ENCODE measurements around the gene EFNA5.
"Not testable (repeated sequence)": the region's sequence is repeated elsewhere in the genome, so short reads cannot be mapped to it uniquely, and the experiment has no call there.

EFNA5 gene

DNA sequence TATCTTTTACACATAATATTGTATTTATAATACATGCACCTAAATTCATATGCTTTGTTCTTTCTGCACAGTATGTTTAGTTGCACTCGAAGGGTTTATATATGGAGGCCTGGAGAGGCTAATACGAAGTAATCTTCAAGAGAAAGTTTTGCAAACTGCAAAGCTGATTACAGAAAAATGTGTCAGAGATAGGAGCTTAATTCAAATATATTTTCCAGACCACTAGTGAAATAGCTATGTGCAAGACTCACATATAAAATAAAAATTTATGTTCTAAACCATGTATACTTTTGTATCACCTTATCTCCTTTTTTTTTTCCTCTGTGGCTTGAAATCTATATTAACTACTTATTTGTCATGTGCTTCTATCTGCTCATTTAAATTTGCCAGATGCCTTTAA, 313.8 kb downstream of the EFNA5 start:
- Histone ChIP-seq H3K4me2 (ENCODE audit: insufficient read depth, low read length) (no peak overlapping the region), H3K27ac (ENCODE audit: low read length) (no peak overlapping the region), H3K4me1 (ENCODE audit: insufficient read depth, low read length) (peaks cover 18% of the 10 kb centered on the region), H2AFZ (ENCODE audit: low read depth, low read length) (no peak overlapping the region), H3K36me3 (ENCODE audit: insufficient read depth, low read length) (no peaks in the 10 kb centered on the region), H3K9ac (ENCODE audit: low read depth, low read length) (no peak overlapping the region), H3K4me3 (ENCODE audit: low read depth in 1 of 2, low read length in 2 of 2) (no peak overlapping the region), H3K9me3 (ENCODE audit: insufficient read depth, low read length, severe bottlenecking) (no peaks in the 10 kb centered on the region), H4K20me1 (ENCODE audit: insufficient read depth, low read length) (no peaks in the 10 kb centered on the region), H3K79me2 (ENCODE audit: insufficient read depth, low read length) (no peaks in the 10 kb centered on the region), H3K27me3 (ENCODE audit: insufficient read depth, low read length, poor library complexity) (no peaks in the 10 kb centered on the region)
- DNase-seq (no peak), ATAC-seq (ENCODE audit: insufficient read depth, low read depth) (no peak)
- no peak for TF ChIP-seq EZH2 (IDR thresholded peaks at IDR 0.05; ENCODE audit: borderline replicate concordance, low read depth, low read length, severe bottlenecking)
- TF ChIP-seq, protein P1, sequence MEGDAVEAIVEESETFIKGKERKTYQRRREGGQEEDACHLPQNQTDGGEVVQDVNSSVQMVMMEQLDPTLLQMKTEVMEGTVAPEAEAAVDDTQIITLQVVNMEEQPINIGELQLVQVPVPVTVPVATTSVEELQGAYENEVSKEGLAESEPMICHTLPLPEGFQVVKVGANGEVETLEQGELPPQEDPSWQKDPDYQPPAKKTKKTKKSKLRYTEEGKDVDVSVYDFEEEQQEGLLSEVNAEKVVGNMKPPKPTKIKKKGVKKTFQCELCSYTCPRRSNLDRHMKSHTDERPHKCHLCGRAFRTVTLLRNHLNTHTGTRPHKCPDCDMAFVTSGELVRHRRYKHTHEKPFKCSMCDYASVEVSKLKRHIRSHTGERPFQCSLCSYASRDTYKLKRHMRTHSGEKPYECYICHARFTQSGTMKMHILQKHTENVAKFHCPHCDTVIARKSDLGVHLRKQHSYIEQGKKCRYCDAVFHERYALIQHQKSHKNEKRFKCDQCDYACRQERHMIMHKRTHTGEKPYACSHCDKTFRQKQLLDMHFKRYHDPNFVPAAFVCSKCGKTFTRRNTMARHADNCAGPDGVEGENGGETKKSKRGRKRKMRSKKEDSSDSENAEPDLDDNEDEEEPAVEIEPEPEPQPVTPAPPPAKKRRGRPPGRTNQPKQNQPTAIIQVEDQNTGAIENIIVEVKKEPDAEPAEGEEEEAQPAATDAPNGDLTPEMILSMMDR (IDR thresholded peaks at IDR 0.05; ENCODE audit: borderline replicate concordance, extremely low read depth, low read length, poor library complexity, severe bottlenecking): no peak

DNA sequence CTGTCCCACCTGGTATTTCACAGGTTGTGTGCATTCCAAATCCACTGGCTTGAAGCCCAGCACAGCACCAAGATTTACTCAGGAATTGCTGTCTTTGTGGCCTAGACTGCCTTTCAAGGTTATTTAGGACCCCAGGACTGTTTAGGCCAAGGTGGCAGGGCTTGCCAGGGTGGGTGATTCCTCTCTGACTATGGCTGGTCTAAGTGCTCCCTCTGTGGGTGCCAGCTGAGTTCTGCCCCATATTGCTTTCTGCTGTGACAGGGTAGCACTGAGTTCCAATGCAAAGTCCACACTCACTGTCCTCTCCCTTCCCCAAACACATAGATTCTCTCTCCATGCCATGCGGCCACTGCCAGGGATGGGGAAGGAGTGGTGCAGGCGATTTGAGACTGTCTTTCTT, 318.2 kb downstream of the EFNA5 start:
- TF ChIP-seq EZH2 (IDR thresholded peaks at IDR 0.05; ENCODE audit: borderline replicate concordance, low read depth, low read length, severe bottlenecking): no peak
- TF ChIP-seq, protein P1 (IDR thresholded peaks at IDR 0.05; ENCODE audit: borderline replicate concordance, extremely low read depth, low read length, poor library complexity, severe bottlenecking): no peak

DNA sequence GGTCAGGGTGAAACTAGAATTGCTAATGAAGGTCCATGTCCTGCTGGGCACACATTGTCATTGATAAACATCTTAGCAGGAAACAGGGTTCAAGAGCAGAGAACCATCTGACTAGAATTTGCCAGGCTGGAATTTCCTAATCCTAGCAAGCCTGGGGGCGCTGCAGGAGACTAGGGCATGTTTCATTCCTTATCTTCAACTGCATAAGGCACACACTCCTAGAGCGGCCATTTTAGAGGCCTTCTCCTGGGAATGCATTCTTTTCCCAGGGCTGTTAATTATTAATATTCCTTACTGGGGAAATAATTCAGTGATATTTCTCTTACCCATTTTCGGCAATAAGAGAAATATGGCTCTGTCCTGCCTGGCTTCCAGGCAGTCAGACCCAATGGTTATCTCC, 324.2 kb downstream of the EFNA5 start:
- H3K36me3 ChIP-seq (ENCODE audit: insufficient read depth, low read length); H3K4me2 ChIP-seq (ENCODE audit: insufficient read depth, low read length); H3K4me3 ChIP-seq (ENCODE audit: low read depth in 1 of 2, low read length in 2 of 2); H3K4me1 ChIP-seq (ENCODE audit: insufficient read depth, low read length); H3K9me3 ChIP-seq (ENCODE audit: insufficient read depth, low read length, severe bottlenecking); DNase-seq; H2AFZ ChIP-seq (ENCODE audit: low read depth, low read length); ATAC-seq (ENCODE audit: insufficient read depth, low read depth); H3K27me3 ChIP-seq (ENCODE audit: insufficient read depth, low read length, poor library complexity); H3K27ac ChIP-seq (ENCODE audit: low read length); H4K20me1 ChIP-seq (ENCODE audit: insufficient read depth, low read length); H3K9ac ChIP-seq (ENCODE audit: low read depth, low read length); H3K79me2 ChIP-seq (ENCODE audit: insufficient read depth, low read length): not testable (repeated sequence)

More for the DNA sequence above, 318.2 kb downstream of the EFNA5 start:
- Histone ChIP-seq H3K4me3 (ENCODE audit: low read depth in 1 of 2, low read length in 2 of 2) (no peak overlapping the region), H3K27ac (ENCODE audit: low read length) (no peak overlapping the region), H2AFZ (ENCODE audit: low read depth, low read length) (no peak overlapping the region), H3K27me3 (ENCODE audit: insufficient read depth, low read length, poor library complexity) (no peaks in the 10 kb centered on the region), H3K79me2 (ENCODE audit: insufficient read depth, low read length) (no peaks in the 10 kb centered on the region), H3K4me2 (ENCODE audit: insufficient read depth, low read length) (no peak overlapping the region), H3K4me1 (ENCODE audit: insufficient read depth, low read length) (no peaks in the 10 kb centered on the region), H3K9ac (ENCODE audit: low read depth, low read length) (no peak overlapping the region), H4K20me1 (ENCODE audit: insufficient read depth, low read length) (no peaks in the 10 kb centered on the region), H3K9me3 (ENCODE audit: insufficient read depth, low read length, severe bottlenecking) (no peaks in the 10 kb centered on the region), H3K36me3 (ENCODE audit: insufficient read depth, low read length) (no peaks in the 10 kb centered on the region)
- DNase-seq (no peak), ATAC-seq (ENCODE audit: insufficient read depth, low read depth) (no peak; the same call in 2 of the 3 replicates)

DNA sequence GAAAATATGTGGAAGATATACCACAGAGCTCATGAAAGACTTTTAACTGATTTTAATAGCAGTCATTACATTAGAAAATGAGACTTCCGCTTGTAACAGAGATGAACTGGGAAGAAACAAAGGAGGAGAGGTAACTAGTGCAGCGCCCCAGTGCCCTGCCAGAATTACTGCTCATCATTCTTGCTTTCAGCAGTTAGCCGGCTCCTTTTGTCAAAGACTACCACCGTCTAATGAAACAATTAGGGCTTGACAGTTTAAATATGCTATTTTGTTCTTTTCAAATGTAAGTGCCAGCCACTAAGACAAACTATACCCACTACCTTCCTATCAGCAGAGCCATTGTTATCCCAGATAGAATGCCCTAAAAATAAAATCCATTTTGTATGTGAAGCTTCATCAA, 328.4 kb downstream of the EFNA5 start:
- DNase-seq (no peak), ATAC-seq (ENCODE audit: insufficient read depth, low read depth) (no peak)
- H3K9me3 ChIP-seq (ENCODE audit: insufficient read depth, low read length, severe bottlenecking): no peaks in the 10 kb centered on the region
- H3K4me2 ChIP-seq (ENCODE audit: insufficient read depth, low read length): no peak overlapping the region
- no peaks in the 10 kb centered on the region for H3K36me3 ChIP-seq (ENCODE audit: insufficient read depth, low read length)
- H3K27me3 ChIP-seq (ENCODE audit: insufficient read depth, low read length, poor library complexity): no peaks in the 10 kb centered on the region
- no peak overlapping the region for H3K4me3 ChIP-seq (ENCODE audit: low read depth in 1 of 2, low read length in 2 of 2)
- no peaks in the 10 kb centered on the region for H3K4me1 ChIP-seq (ENCODE audit: insufficient read depth, low read length)
- no peaks in the 10 kb centered on the region for H3K79me2 ChIP-seq (ENCODE audit: insufficient read depth, low read length)
- no peak overlapping the region for H2AFZ ChIP-seq (ENCODE audit: low read depth, low read length)
- no peak overlapping the region for H3K9ac ChIP-seq (ENCODE audit: low read depth, low read length)
- no peaks in the 10 kb centered on the region for H4K20me1 ChIP-seq (ENCODE audit: insufficient read depth, low read length)
- no peak for TF ChIP-seq EZH2 (IDR thresholded peaks at IDR 0.05; ENCODE audit: borderline replicate concordance, low read depth, low read length, severe bottlenecking)
- TF ChIP-seq, protein P1 (IDR thresholded peaks at IDR 0.05; ENCODE audit: borderline replicate concordance, extremely low read depth, low read length, poor library complexity, severe bottlenecking): no peak
- H3K27ac ChIP-seq (ENCODE audit: low read length): no peak overlapping the region

Measured in DND-41 (cell line).